HepG2 (cell line): ENCODE data around the gene PBOV1. TPM values are rescaled to one million over a fixed set of nuclear protein-coding genes. Genes with fewer than 3 reads are reported as not detected.

Source experiments
- FOXK1 ChIP-seq: sonication (generic); formaldehyde crosslinking; IDR thresholded peaks from 2 replicates; pipeline ENCODE4 v1.4.0; 2020; ENCODE audit warnings: low read depth, missing genetic modification reagents, borderline replicate concordance
- GATAD1 ChIP-seq: IDR thresholded peaks from 2 replicates; pipeline ENCODE4 v1.6.1; 2016; ENCODE audit warnings: missing genetic modification reagents, missing compliant biosample characterization
- HMGXB3 ChIP-seq: sonication (generic); formaldehyde crosslinking; IDR thresholded peaks from 2 replicates; pipeline ENCODE4 v1.4.0; 2020; ENCODE audit warnings: missing genetic modification reagents, borderline replicate concordance
- HNF4A ChIP-seq: sonication (generic); formaldehyde crosslinking; IDR thresholded peaks from 2 replicates; pipeline ENCODE4 v1.4.0; 2020; ENCODE audit warnings: missing genetic modification reagents
- HOXD1 ChIP-seq: sonication (generic); formaldehyde crosslinking; IDR thresholded peaks from 2 replicates; pipeline ENCODE4 v1.5.0; 2020; ENCODE audit warnings: missing genetic modification reagents
- MAFF ChIP-seq: IDR thresholded peaks from 2 replicates; pipeline ENCODE4 v1.6.1; 2011; ENCODE audit warnings: low read depth, low read length, improper control_type of control experiment
- MEF2D ChIP-seq: sonication (generic); formaldehyde crosslinking; IDR thresholded peaks from 2 replicates; pipeline ENCODE4 v1.5.1; 2020; ENCODE audit warnings: mild to moderate bottlenecking, missing genetic modification reagents
- MXD4 ChIP-seq: IDR thresholded peaks from 2 replicates; pipeline ENCODE4 v1.6.1; 2016; ENCODE audit warnings: mild to moderate bottlenecking, missing biosample characterization, missing genetic modification reagents
- MYPOP ChIP-seq: sonication (generic); formaldehyde crosslinking; IDR thresholded peaks from 2 replicates; pipeline ENCODE4 v1.8.1; 2023; ENCODE audit warnings: mild to moderate bottlenecking, moderate library complexity, missing genetic modification reagents
- NFKBIZ ChIP-seq: IDR thresholded peaks from 2 replicates; pipeline ENCODE4 v1.6.1; 2018; ENCODE audit warnings: missing genetic modification reagents, missing compliant biosample characterization
- NR2F2 ChIP-seq: IDR thresholded peaks from 2 replicates; pipeline ENCODE4 v1.6.1; 2012; ENCODE audit warnings: low read depth, inconsistent platforms, borderline replicate concordance
- PAXIP1 ChIP-seq: sonication (generic); formaldehyde crosslinking; conservative IDR thresholded peaks from 2 replicates; pipeline ENCODE4 v1.4.0; 2020; ENCODE audit warnings: mild to moderate bottlenecking, missing genetic modification reagents, moderate library complexity
- RXRA ChIP-seq: sonication (generic); formaldehyde crosslinking; IDR thresholded peaks from 2 replicates; pipeline ENCODE4 v1.5.1; 2020; ENCODE audit warnings: missing genetic modification reagents
- TBL1XR1 ChIP-seq: fragments of 150-350 bp; IDR thresholded peaks from 2 replicates; pipeline ENCODE4 v1.6.1; 2014; ENCODE audit warnings: borderline replicate concordance, low read length; ENCODE audit not compliant: partially characterized antibody
- TEAD3 ChIP-seq: optimal IDR thresholded peaks from 2 replicates; pipeline ENCODE3; 2016; ENCODE audit warnings: borderline replicate concordance
- THAP11 ChIP-seq: IDR thresholded peaks from 2 replicates; pipeline ENCODE4 v1.6.1; 2016; ENCODE audit warnings: missing biosample characterization, missing genetic modification reagents
- ZNF331 ChIP-seq: sonication (generic); formaldehyde crosslinking; IDR thresholded peaks from 2 replicates; pipeline ENCODE4 v1.4.0; 2020; ENCODE audit warnings: missing genetic modification reagents
- ZNF431 ChIP-seq: sonication (generic); formaldehyde crosslinking; IDR thresholded peaks from 2 replicates; pipeline ENCODE4 v1.9.0; 2022; ENCODE audit warnings: missing genetic modification reagents, low read depth, mild to moderate bottlenecking, borderline replicate concordance
- ZNF44 ChIP-seq: sonication (generic); formaldehyde crosslinking; IDR thresholded peaks from 2 replicates; pipeline ENCODE4 v1.5.1; 2020; ENCODE audit warnings: mild to moderate bottlenecking, missing genetic modification reagents
- ZNF569 ChIP-seq: sonication (generic); formaldehyde crosslinking; IDR thresholded peaks from 2 replicates; pipeline ENCODE4 v1.5.0; 2020; ENCODE audit warnings: mild to moderate bottlenecking, missing genetic modification reagents, moderate library complexity, borderline replicate concordance
- ZNF703 ChIP-seq: sonication (generic); formaldehyde crosslinking; IDR thresholded peaks from 2 replicates; pipeline ENCODE4 v1.5.1; 2020; ENCODE audit warnings: missing genetic modification reagents, mild to moderate bottlenecking, moderate library complexity, borderline replicate concordance
- polyA plus RNA-seq, 8 experiments: library from polyadenylated mRNA; depleted of rRNA in 3 of 8; stranded (reverse) in 7 of 8; unstranded in 1 of 8; fragments of >200 nt; fragmentation: Illumina TruSeq in 4 of 8; extraction: Trizol in 4 of 8; gene quantifications; 2 replicates each; pipeline versions ENCODE4 v1.2.1 to v1.2.3, GENCODE V29; 2011 to 2016; ENCODE audit warnings: low read depth in 4 of 8, missing spikeins in 1 of 8, mixed read lengths in 1 of 8; ENCODE audit not compliant: insufficient read depth in 1 of 8
- total RNA-seq, 5 experiments: library from RNA; depleted of rRNA; stranded (reverse); fragments of >200 nt; fragmentation: Illumina TruSeq; extraction: Trizol; gene quantifications; 2 replicates each; pipeline ENCODE4 v1.2.3, GENCODE V29; 2016; ENCODE audit warnings: low read depth in 1 of 5
- TF ChIP-seq, protein P1 (sequence below): IDR thresholded peaks from 2 replicates; pipeline ENCODE4 v1.6.1; 2018; ENCODE audit warnings: missing genetic modification reagents

The PBOV1 gene
- total and polyA plus RNA-seq, 2 of the 13 experiments (the other 11 are each of a cell fraction or from before 2014, with no cell fraction given) = not detected

GRCh38 chr6:138248878-138249277, 30.6 kb upstream of the PBOV1 start (continued):
- TF ChIP-seq TBL1XR1 = peak; percentile 99
- peak; percentile 78 for TF ChIP-seq PAXIP1 (CRISPR knock-in tag)
- peak; percentile 55 for TF ChIP-seq THAP11 (CRISPR knock-in tag)
- peak; percentile 97 for TF ChIP-seq MEF2D (CRISPR knock-in tag)
- no peak for TF ChIP-seq ZNF44 (CRISPR knock-in tag)
- TF ChIP-seq MYPOP = peak; percentile 42; the same call in 1 of the 2 replicates
- peak; percentile 39; the same call in 1 of the 2 replicates for TF ChIP-seq NR2F2
- TF ChIP-seq RXRA (CRISPR knock-in tag) = peak; percentile 40; the same call in 1 of the 2 replicates
- no peak for TF ChIP-seq ZNF703
- TF ChIP-seq NFKBIZ (CRISPR knock-in tag) = 0 out of 2 replicates have a peak, but pooled peaks have one; percentile 56
- TF ChIP-seq TEAD3 (CRISPR knock-in tag) = peak; percentile 93
- peak; percentile 44; the same call in 1 of the 2 replicates for TF ChIP-seq MXD4
- TF ChIP-seq HMGXB3 (CRISPR knock-in tag) = peak; percentile 56; the same call in 1 of the 2 replicates
- TF ChIP-seq, protein P1, sequence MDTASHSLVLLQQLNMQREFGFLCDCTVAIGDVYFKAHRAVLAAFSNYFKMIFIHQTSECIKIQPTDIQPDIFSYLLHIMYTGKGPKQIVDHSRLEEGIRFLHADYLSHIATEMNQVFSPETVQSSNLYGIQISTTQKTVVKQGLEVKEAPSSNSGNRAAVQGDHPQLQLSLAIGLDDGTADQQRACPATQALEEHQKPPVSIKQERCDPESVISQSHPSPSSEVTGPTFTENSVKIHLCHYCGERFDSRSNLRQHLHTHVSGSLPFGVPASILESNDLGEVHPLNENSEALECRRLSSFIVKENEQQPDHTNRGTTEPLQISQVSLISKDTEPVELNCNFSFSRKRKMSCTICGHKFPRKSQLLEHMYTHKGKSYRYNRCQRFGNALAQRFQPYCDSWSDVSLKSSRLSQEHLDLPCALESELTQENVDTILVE = peak; percentile 49; the same call in 1 of the 2 replicates
- TF ChIP-seq HOXD1 (CRISPR knock-in tag) = no peak
- TF ChIP-seq MAFF = no peak
- TF ChIP-seq HNF4A (CRISPR knock-in tag) = peak; percentile 47
- no peak for TF ChIP-seq ZNF431 (CRISPR knock-in tag)
- TF ChIP-seq ZNF569 (CRISPR knock-in tag) = no peak
- TF ChIP-seq GATAD1 = 0 out of 2 replicates have a peak, but pooled peaks have one; percentile 30
- peak; percentile 97 for TF ChIP-seq FOXK1 (CRISPR knock-in tag)
- TF ChIP-seq ZNF331 = no peak; the same call in 1 of the 2 replicates
